Activated T-cell treated with anti-CD3 and anti-CD28 coated beads, Interleukin-2, amount 50 U/mL, for 1 hour (primary cell): Measurements from ENCODE around the gene CEP44.
A peak's percentile ranks its signal among the peaks of the same experiment; 100 is the strongest.
"Not testable (repeated sequence)": the region's sequence is repeated elsewhere in the genome, so short reads cannot be mapped to it uniquely, and the experiment has no call there.

Experiments used
- DNase-seq: peaks from one replicate; pipeline ENCODE4 v3.0.0-alpha.2; 2020

The CEP44 gene

GRCh38 chr4:174279433-174280155 is 4.1 kb upstream of the CEP44 start:
- no peak for DNase-seq

- DNase-seq = no peak
Observed at GRCh38 chr4:174281182-174281737, 2.5 kb upstream of the CEP44 start.

- DNase-seq = no peak
Observed at GRCh38 chr4:174281901-174282300, 1.8 kb upstream of the CEP44 start.

- peak; percentile 72 for DNase-seq
Observed at GRCh38 chr4:174282836-174283506, 740 bp upstream of the CEP44 start.

- no peak for DNase-seq
Observed at GRCh38 chr4:174284487-174284886, 776 bp downstream of the CEP44 start.

DNA sequence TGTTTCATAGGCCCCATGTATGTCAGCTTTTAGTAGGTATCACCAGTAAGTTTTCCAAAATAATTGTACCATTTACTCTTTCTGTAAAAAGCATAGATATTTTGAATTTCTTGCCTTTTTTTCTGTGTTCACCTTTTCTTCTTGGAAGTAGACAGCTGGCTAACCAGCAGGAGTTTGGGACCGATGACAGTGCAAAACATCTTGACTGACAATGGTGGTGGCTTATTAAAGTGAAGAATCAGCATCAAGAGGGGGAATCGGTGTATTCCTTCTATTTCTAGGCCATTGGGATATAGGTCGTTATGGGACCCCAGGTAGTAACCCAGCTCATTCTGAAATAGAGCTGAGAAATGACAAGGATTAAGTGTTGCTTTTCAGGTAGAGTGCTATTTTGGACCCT is 3.2 kb downstream of the CEP44 start:
- no peak for DNase-seq

GRCh38 chr4:174292473-174292872 is 8.8 kb downstream of the CEP44 start:
- DNase-seq = no peak

GRCh38 chr4:174294641-174295040 is 10.9 kb downstream of the CEP44 start:
- not testable (repeated sequence) for DNase-seq

- DNase-seq = not testable (repeated sequence)
Observed at GRCh38 chr4:174295142-174295541, 11.4 kb downstream of the CEP44 start.

DNA sequence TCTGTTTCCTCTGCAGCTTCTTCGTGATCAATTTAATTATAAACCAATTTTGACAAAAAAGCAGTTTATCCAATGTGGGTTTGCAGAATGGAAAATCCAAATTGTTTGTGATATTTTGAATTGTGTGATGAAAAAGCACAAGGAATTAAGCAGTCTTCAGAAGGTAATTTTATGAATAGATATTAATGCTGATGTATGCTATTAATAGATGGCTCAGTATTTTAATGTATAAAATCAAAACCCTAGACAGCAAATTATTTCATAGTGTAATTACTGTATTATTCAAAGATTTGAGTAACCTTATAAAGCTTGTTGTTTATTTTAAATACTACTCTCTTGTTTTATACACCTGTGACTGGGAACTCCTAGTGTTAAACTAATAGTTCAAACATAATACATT is 20.0 kb downstream of the CEP44 start:
- no peak for DNase-seq

DNA sequence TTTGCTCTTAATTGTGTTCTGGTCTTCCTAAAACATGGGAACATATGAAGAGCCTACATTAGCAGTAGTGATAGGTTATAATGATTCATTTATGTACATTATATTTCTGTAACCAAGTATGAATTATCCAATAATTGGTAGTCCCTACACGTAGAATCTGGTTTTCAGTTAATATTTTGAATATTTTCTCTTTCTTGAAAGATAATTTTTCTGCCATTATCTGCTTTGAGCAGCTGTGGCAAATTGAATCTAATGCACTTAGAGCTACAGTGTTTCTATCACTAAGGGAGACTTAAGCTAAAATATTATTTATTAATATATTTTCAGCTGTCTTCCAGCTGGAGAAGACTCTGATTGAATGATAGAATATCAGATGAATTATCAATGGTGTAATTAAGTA is 21.0 kb downstream of the CEP44 start:
- DNase-seq = no peak

DNA sequence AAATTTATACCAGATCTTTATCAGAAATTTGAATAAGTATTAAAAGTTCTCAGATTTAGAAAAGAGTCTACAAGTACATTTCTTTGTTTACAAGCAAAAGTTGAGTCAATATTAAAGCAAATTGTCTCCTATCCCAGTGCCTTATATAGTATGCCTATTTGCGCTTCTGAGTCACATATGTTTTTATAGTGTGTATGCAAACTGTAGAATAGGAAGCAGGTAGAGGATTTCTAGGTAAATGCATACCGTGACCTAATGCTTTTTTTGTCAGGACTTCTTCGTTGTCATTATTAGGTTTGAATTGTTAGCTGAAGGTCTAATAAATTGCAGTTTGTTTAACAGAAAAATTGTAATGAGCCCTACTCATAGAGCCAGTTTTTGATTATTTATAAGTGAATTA is 22.2 kb downstream of the CEP44 start:
- no peak for DNase-seq

GRCh38 chr4:174307694-174308093 is 24.0 kb downstream of the CEP44 start:
- DNase-seq = no peak

DNA sequence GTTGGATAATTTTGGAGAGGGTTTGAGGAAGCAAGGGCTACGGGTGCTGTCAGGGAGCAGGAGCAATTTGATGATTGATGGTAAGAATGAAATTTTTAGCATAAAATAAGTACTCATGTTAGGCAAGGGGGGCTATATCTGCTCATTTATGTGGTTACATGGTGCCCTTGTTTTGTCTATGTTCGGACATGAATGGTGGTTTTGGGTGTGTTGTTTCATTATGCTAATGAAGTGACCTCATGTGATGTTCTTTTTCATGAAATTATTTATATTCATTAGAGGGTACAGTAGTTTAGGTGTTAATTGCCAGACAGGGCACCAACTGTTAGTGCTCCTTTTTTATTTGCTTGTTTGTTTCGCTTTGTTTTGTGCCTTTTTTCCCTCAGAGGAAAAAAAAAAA is 29.3 kb downstream of the CEP44 start:
- no peak for DNase-seq

DNA sequence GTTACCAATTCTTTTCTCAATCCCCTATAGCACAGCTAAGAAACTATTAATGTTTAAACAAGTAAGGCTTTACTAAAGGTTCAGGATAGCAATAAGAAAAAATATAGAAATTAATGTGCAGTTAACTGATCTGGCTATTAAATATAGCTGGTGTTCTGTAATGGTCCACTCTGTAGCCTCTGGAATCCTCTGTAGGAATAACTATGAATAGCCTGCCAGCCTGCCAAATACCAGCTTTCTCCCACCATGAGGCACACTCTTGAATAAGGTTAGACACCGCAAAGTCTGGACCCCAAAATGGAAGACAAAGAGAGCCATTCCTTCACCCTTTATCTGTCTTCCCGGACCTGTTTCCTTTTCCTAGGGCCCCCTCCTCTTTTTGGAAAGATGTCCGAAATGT is 30.6 kb downstream of the CEP44 start:
- no peak for DNase-seq

- no peak for DNase-seq
Observed at GRCh38 chr4:174314770-174315169, 31.1 kb downstream of the CEP44 start.

GRCh38 chr4:174316546-174316945 is 32.8 kb downstream of the CEP44 start:
- DNase-seq = no peak

GRCh38 chr4:174316954-174317353 is 33.2 kb downstream of the CEP44 start:
- no peak for DNase-seq

DNA sequence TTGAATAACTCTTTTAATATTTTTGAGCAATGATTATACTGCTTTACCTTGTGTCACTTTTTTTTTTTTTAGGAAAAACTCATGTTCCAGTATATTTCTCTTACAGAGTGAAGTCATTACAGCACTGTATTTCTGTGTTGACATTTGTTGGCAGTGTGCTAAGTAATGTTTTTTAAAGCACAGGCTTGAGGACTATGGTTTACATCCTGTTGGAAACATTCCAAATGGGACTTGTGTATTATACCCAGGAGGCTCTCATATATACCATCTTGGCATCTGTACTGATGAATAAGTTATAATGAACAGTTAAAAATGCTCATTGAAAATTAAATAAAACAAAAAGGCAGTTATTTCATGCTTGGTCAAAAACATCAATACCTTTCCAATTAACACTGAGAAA is 33.8 kb downstream of the CEP44 start:
- no peak for DNase-seq

DNA sequence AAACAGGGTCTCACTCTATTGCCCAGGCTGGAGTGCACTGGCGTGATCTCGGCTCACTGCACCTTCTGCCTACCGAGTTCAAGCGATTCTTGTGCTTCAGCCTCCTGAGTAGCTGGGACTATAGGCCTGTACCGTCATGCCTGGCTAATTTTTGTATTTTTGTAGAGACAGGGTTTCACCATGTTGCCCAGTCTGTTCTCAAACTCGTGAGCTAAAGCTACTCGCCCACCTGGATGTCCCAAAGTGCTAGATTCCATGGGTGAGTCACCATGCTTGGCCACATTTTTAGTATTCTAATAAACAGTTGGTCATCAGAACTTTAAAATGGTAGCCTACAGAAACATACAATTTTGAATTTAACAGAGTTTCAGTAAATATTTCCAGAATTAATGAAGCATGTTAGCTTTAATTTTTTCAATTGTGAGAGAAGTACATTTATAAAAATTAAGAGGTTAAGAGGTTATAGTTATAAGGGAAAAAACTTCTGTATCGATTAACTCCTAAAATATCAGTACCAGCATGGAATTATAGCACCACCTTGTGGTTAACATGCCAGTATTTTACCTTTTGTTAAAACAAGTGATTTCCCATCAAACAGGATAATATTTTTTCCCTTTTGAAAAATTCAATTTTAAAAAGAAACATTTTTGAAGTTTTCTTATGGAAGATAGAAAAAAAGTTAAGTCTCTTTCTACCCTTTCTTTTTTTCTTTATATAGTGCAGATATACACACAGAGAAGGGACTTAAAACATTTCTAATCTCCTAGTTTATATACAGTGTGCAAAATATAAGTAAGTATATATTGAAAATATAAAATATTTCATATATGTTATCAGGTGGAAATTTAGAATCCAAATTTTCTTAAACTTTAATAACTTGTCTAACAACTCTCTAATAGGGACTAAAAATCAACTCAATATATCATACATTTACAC is 35.4 kb downstream of the CEP44 start:
- no peak for DNase-seq

DNA sequence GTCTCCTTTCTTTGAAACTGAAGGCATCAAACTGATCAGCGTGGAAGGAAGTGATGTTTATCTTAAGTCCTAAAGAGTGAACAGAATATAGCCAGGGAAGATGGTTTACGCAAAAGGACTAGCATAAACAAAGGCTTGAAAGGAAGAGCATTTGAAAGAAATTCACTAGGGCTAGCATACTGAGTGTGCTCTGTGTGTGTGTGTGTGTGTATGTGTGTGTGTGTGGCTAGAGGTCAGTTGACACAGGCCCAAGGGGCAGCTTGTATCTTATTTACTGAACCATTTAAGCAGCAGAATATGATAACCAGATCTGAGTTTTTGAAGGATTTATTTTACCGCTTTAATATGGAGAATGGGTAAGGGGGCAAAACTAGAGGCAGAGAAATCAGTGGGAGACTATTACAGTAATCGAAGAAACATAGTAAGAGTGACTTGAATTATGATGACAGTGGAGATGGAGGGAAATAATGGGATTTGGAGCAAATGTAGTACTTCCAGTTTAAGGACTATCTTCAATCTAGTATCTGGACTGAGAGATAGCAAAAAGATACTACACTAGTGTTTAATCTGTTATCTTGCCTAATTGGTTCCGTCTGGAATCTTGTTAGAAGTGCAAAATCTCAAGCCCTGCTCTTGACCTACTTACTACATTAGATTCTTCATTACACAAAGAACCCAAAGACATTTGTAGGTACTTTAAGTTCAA is 36.9 kb downstream of the CEP44 start:
- DNase-seq = no peak

- no peak for DNase-seq
Observed at GRCh38 chr4:174324236-174324635, 40.5 kb downstream of the CEP44 start.

- no peak for DNase-seq
Observed at GRCh38 chr4:174324725-174325124, 41.0 kb downstream of the CEP44 start.
